ENCODE data around the gene ZNF521.

Gene ZNF521

DNA sequence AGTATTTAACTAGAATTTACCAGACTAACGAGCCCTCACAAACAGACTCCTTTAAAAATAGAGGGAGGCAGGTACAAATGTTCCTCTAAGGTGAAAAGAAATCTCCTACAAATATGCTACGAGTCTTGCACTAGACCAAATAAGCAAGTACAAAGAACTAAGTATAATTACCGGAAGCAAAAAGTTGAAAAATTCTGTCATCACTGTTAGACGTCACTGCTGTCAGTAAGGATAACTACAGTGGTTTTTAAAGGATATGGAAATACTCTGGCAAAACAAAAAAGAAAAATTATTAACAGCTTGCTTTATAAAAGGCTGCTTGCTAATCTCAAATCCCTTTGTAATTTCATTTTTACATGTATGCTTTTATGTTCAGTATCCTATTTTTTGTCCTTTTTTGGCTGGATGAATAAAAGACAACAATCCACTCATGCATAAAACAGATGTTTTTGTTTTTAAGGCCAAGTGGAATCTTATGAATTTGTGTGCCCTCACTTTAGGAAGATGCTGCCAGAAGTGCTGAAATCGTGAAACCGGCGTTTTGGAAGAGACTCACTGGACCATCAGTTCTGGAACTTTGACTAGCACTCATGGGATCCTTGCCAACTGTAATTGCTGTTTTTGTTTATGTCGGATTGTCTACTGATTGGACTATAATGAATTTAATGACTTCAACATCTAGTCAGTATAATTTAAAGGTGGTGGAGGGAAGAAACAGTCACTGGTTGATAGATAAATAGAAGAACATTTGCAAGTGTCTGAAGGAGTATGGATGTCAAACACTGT is 6.7 kb downstream of the ZNF521 start:
- no peak overlapping the region for H3K4me3 ChIP-seq (replicated peaks; ENCODE audit: low read depth, low read length)
- no peaks in the 10 kb centered on the region; the same call in 1 of the 2 replicates for H3K27me3 ChIP-seq (replicated peaks; ENCODE audit: control insufficient read depth, insufficient read depth, low read length)
- no peak for DNase-seq (ENCODE audit: extremely low read depth, insufficient read length)

GRCh38 chr18:25341831-25342230 is 10.1 kb downstream of the ZNF521 start:
- TF ChIP-seq, protein P1, sequence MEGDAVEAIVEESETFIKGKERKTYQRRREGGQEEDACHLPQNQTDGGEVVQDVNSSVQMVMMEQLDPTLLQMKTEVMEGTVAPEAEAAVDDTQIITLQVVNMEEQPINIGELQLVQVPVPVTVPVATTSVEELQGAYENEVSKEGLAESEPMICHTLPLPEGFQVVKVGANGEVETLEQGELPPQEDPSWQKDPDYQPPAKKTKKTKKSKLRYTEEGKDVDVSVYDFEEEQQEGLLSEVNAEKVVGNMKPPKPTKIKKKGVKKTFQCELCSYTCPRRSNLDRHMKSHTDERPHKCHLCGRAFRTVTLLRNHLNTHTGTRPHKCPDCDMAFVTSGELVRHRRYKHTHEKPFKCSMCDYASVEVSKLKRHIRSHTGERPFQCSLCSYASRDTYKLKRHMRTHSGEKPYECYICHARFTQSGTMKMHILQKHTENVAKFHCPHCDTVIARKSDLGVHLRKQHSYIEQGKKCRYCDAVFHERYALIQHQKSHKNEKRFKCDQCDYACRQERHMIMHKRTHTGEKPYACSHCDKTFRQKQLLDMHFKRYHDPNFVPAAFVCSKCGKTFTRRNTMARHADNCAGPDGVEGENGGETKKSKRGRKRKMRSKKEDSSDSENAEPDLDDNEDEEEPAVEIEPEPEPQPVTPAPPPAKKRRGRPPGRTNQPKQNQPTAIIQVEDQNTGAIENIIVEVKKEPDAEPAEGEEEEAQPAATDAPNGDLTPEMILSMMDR (IDR thresholded peaks at IDR 0.05; ENCODE audit: insufficient read depth, low read length, poor library complexity, severe bottlenecking) = no peak
- no peaks in the 10 kb centered on the region for H3K36me3 ChIP-seq (ENCODE audit: control insufficient read depth, insufficient read depth, low read length)
- no peak overlapping the region for H3K4me3 ChIP-seq (replicated peaks; ENCODE audit: low read depth, low read length)
- H3K27me3 ChIP-seq (replicated peaks; ENCODE audit: control insufficient read depth, insufficient read depth, low read length) = no peaks in the 10 kb centered on the region; the same call in 1 of the 2 replicates
- DNase-seq (ENCODE audit: extremely low read depth, insufficient read length) = no peak

More for the DNA sequence above, 6.7 kb downstream of the ZNF521 start:
- TF ChIP-seq, protein P1 (IDR thresholded peaks at IDR 0.05; ENCODE audit: insufficient read depth, low read length, poor library complexity, severe bottlenecking) = no peak
- no peaks in the 10 kb centered on the region for H3K36me3 ChIP-seq (ENCODE audit: control insufficient read depth, insufficient read depth, low read length)

DNA sequence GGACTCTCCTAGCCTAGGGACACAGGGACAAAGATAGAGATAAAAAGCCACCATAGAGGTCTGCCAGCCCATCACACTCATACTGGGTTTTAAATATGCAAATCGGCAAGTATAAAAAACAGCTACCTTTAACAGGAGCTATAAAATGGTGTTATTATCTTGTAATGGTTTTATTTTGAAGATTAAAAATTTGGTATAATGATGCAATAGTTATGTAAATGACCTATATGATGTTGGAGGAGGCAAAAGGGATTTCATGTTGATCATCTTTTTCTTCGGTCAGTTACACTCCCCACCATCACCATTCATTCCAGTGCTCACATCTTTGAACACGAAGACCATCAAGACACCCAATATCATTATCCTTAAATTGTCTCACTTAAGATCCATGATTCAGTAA is 11.2 kb downstream of the ZNF521 start:
- TF ChIP-seq, protein P1 (IDR thresholded peaks at IDR 0.05; ENCODE audit: insufficient read depth, low read length, poor library complexity, severe bottlenecking) = no peak
- Histone ChIP-seq H3K36me3 (ENCODE audit: control insufficient read depth, insufficient read depth, low read length) (no peaks in the 10 kb centered on the region), H3K27me3 (replicated peaks; ENCODE audit: control insufficient read depth, insufficient read depth, low read length) (no peaks in the 10 kb centered on the region; the same call in 1 of the 2 replicates), H3K4me3 (replicated peaks; ENCODE audit: low read depth, low read length) (no peak overlapping the region)
- no peak for DNase-seq (ENCODE audit: extremely low read depth, insufficient read length)

DNA sequence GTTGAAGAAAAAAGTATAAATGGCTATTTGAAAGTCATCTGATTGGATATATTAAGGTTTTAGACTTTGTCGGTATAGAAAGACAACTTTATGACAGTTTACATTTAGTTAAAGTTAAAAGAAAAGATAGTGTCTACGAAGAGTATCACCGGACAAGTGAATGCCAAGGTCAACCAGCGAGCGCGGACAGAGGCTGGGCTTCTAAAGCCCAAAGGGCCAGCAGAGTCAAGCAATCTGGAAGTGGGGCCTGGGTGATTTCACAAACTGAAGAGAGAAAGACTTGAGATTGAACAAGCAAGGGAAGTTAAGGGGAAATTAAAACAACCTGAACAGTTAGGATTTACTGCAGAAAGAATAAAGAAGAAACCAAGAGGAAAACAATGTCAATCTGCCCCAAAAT is 16.3 kb downstream of the ZNF521 start:
- TF ChIP-seq, protein P1 (IDR thresholded peaks at IDR 0.05; ENCODE audit: insufficient read depth, low read length, poor library complexity, severe bottlenecking) = no peak
- no peak for DNase-seq (ENCODE audit: extremely low read depth, insufficient read length)
- H3K36me3 ChIP-seq (ENCODE audit: control insufficient read depth, insufficient read depth, low read length) = no peaks in the 10 kb centered on the region
- H3K4me3 ChIP-seq (replicated peaks; ENCODE audit: low read depth, low read length) = no peak overlapping the region
- no peaks in the 10 kb centered on the region for H3K27me3 ChIP-seq (replicated peaks; ENCODE audit: control insufficient read depth, insufficient read depth, low read length)

DNA sequence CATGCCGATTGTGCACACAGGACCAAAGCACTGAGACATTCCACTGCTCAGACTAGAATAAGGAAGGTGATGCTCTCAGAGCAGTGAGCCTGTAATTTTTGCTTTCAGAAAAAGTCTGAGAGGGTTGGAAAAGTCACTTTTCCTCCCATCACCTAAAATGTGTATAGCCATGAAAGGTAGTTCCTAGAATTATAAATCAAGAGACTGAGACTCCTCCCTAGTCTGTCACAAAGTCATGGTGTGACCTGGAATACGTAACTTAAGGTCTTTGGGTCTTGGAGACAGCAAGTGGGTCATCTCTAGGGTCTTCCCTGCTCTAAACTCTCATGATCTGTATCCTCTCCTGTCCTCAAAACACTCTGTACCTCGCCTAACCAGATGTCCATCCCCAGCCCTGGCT is 16.9 kb downstream of the ZNF521 start:
- TF ChIP-seq, protein P1 (IDR thresholded peaks at IDR 0.05; ENCODE audit: insufficient read depth, low read length, poor library complexity, severe bottlenecking) = no peak
- Histone ChIP-seq H3K4me3 (replicated peaks; ENCODE audit: low read depth, low read length) (no peak overlapping the region), H3K27me3 (replicated peaks; ENCODE audit: control insufficient read depth, insufficient read depth, low read length) (no peaks in the 10 kb centered on the region), H3K36me3 (ENCODE audit: control insufficient read depth, insufficient read depth, low read length) (no peaks in the 10 kb centered on the region)
- no peak for DNase-seq (ENCODE audit: extremely low read depth, insufficient read length)
